ENCODE results near the gene NIBAN1. TPM values are rescaled to one million over a fixed set of nuclear protein-coding genes. Genes with fewer than 3 reads are reported as not detected.
"Not testable (repeated sequence)": the region's sequence is repeated elsewhere in the genome, so short reads cannot be mapped to it uniquely, and the experiment has no call there.

Gene NIBAN1, protein sequence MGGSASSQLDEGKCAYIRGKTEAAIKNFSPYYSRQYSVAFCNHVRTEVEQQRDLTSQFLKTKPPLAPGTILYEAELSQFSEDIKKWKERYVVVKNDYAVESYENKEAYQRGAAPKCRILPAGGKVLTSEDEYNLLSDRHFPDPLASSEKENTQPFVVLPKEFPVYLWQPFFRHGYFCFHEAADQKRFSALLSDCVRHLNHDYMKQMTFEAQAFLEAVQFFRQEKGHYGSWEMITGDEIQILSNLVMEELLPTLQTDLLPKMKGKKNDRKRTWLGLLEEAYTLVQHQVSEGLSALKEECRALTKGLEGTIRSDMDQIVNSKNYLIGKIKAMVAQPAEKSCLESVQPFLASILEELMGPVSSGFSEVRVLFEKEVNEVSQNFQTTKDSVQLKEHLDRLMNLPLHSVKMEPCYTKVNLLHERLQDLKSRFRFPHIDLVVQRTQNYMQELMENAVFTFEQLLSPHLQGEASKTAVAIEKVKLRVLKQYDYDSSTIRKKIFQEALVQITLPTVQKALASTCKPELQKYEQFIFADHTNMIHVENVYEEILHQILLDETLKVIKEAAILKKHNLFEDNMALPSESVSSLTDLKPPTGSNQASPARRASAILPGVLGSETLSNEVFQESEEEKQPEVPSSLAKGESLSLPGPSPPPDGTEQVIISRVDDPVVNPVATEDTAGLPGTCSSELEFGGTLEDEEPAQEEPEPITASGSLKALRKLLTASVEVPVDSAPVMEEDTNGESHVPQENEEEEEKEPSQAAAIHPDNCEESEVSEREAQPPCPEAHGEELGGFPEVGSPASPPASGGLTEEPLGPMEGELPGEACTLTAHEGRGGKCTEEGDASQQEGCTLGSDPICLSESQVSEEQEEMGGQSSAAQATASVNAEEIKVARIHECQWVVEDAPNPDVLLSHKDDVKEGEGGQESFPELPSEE
- total RNA-seq, result 25.9 TPM
- long read RNA-seq, full-length matches to known transcripts, result 48 of 74 reads
- long read RNA-seq, partial matches to known transcripts, result 6 of 74 reads
- long read RNA-seq, other reads (novel, unspliced or antisense), result 20 of 74 reads

DNA sequence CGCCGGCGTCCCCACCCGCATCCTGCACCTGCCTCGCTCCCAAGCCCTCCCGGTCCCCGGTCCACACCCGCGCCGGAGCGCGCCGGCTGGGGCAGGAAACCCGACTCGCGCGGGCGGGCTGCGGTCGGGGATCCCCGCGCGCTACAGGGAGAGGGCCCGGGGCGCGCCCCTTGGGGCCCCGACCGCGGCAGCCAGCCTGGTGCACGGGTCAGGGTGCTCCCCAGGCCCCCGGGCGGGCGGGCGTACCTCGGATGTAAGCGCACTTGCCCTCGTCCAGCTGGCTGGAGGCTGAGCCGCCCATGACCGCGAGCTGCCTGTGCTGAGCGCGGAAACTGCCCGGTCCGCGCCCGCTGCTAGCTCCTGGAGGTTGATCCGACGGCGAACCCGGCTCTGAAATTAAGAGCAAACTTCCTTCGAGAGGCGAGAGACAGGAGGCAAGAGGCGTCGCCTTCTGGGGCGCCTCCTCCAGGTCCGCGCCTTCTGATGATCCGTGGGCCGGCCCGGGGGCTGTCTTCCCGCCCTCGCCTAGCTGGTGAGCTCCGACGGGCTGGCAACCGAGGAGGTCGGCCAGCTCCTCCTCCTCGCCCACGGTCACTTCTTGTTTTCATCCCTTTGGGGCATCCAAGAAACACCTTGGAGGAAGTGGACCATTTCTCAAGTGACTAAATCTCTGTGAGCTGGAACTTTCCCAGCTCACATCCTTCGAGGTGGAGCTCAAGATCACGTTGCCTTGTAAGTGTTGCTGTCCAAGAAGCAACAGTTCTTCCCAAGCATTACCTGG, at the start of gene NIBAN1:
Gene NIBAN1 (minus strand): TSS at position 453 of the 781 bp plus-strand sequence. CDS start 152 bp downstream, at position 301.
- peak; percentile 90 for DNase-seq (ENCODE audit: low spot score)

DNA sequence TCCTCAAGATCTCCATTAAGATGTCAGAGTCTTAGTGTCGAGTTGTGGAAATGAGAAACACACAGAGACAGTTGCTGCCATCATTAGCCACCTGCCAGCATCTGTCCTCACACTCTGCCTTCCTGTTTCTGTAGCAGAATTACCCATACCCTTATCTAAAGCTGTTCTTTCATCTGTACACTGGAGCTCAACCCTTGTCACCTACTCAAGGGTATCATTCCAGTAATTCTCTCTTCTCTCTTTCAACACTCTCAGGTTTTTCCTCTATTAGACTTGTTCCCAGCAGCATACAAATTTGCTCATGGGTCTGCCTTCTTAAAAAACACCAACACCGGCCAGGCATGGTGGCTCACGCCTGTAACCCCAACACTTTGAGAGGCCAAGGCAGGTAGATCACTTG, 43.7 kb upstream of the NIBAN1 start:
- DNase-seq (ENCODE audit: low spot score), result no peak

DNA sequence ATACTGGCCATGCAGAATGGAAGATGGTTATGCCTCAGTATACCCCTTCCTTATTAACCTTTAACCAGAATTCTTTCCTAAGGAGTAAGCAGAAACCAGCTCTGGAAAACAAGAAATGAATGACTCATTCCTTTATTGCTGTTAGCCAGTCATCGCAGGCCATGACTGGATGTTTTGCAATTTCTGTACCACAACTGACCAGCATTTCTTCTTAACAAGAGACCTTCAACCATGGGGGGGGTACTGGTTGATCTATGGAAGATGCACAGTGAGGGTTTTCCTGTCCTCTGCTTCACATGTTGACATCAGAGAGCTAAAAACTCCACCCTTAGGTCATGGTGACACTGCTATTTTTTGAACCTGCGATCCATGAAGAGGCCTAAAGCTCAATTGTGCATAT, 43.0 kb upstream of the NIBAN1 start:
- no peak for DNase-seq (ENCODE audit: low spot score)

DNA sequence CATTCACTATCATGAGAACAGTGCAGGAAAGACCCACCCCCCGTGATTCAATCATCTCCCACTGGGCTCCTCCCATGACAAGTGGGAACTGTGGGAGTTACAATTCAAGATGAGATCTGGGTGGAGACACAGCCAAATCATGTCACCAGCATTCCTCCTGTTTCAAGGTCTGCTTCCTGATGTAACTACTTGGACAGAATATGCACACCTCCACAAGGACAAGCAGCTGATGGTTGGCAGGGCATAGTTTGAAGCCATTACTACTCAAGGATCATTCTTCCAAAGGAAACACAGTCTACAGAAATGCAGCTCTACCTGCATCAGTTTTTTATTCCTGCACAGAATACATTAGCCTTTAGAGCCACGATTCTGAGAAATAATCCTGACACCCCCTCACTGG, 42.6 kb upstream of the NIBAN1 start:
- DNase-seq (ENCODE audit: low spot score), result no peak

DNA sequence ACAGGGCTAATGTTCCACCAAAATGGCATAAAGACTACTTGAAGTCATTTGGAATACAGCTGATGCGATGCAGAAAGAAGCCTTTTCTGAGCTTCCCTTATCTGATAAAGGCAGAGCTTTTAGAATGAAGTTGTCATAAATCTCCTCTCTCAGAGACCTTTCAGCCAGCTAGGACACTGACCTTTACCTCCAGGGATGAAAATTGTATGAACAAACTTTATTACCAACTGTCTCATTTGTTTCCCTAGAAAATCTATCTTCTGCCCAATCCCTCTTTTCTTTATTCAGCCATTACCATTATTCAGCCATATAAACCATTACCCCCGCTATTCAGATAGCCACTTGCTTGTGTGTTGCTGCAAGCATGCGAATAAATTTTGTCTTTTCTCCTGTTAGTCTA, 41.3 kb upstream of the NIBAN1 start:
- DNase-seq (ENCODE audit: low spot score), result no peak

DNA sequence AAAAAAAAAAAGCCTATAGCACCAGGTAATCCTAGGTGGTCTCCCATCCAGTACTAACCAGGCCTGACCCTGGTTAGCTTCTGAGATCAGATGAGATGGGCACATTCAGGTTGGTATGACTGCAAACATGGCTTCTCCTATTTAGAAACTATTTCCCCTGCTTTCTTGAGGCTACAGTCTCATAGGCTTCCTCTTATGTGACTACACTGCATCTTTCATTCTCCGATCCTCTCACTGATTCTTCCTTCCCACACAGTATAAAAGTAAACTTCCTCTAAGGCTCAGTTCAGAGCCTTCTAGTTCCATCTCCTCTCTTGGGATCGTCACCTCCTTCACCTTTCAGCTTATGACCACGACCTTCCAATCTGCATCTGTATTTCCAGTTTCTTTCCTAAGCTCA, 40.6 kb upstream of the NIBAN1 start:
- DNase-seq (ENCODE audit: low spot score), result no peak

DNA sequence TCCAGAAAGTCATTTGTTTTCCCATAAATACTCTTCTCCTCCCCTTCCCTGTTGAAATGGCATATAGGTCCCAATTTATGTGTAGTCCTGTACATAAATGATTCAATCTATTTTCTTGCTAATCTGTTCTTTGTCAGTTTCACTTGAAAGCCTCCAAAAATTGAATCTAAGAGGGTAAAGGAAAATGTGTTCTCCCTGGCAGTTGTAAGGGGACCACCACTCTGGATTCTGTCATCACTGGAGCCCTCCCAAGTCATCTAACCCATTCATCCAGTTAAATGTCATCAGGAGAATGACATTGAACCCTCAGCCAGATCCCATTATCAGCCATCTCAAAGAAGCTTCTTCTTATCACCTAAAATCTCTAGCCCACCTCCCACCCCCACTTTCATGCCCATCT, 36.1 kb upstream of the NIBAN1 start:
- no peak for DNase-seq (ENCODE audit: low spot score)

DNA sequence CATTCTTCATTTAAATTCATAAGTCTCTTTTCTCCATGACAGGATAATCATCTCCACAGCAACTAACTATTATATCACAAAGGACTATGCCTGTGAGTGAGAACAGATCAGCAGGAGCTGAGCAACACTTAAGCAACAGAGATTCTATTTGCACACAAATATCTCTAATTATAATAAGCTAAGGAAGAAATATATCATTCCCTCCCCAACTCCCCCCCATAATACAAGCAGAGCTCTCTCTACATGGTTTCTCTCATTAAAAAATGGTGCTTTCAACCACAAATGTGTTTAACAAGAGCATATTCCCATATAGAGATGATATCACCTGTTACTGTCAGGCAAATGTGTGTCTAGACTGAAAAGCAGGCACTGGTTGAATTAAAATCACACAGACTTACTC, 34.5 kb upstream of the NIBAN1 start:
- DNase-seq (ENCODE audit: low spot score), result no peak

DNA sequence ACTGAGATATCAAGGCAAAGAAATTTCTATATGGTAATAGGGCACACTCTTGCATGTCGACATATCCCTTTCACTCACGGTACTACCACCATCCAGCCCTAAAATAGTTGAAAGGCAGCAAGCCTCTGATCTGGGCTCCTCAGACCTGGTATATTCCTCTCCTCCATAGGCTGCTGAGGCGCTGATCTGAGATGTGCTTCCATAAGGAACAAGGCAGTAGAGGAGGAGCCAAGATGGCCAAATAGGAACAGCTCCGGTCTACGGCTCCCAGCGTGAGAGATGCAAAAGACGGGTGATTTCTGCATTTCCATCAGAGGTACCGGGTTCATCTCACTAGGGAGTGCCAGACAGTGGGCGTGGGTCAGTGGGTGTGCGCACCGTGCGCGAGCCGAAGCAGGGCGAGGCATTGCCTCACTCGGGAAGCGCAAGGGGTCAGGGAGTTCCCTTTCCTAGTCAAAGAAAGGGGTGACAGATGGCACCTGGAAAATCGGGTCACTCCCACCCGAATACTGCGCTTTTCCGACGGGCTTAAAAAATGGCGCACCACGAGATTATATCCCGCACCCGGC, 27.1 kb upstream of the NIBAN1 start:
- DNase-seq (ENCODE audit: low spot score), result not testable (repeated sequence)

DNA sequence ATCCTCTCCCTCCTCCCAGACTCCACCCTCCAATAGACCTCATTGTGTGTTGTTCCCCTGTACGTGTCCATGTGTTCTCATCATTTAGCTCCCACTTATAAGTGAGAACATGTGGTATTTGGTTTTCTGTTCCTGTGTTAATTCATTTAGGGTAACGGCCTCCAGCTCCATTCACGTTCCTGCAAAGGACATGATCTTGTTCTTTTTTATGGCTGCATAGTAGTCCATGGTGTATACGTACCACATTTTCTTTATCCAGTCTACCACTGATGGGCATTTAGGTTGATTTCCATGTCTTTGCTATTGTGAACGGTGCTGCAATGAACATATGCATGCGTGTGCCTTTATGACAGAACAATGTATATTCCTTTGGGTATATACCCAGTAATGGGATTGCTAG, 25.7 kb upstream of the NIBAN1 start:
- not testable (repeated sequence) for DNase-seq (ENCODE audit: low spot score)

DNA sequence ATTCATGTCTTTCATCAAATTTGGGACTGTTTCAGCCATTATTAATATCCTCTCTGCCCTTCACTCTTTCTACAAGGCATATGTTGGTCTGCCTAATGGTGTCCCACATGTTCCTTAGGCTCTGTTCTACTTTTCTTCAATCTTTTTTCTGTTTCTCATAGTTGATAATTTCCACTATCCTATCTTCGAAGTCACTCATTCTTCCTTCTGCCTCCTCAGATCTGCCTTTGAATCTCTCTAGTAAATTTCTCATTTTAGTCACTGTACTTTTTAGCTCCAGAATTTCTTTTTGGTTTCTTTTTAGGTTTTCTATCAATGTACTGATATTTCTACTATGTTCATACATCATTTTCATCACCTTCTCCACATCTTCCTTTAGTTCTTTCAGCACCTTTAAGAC, 20.0 kb upstream of the NIBAN1 start:
- DNase-seq (ENCODE audit: low spot score), result no peak

DNA sequence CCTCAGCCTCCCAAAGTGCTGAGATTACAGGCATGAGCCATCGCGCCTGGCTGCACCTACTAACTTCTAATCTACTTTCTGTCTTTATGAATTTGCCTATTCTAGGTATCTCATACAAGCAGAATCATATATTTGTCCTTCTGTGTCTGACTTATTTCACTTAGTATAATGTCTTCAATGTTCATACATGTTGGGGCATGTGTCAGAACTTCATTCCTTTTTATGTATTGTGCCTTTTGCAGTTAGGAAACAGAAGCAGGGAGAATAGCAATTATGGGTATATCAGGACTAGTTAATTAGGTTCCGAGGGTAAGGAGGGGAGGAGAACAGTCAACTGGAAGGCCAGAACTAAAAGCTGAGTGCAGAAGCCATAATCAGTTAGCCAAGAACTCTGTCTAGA, 18.0 kb upstream of the NIBAN1 start:
- no peak for DNase-seq (ENCODE audit: low spot score)

DNA sequence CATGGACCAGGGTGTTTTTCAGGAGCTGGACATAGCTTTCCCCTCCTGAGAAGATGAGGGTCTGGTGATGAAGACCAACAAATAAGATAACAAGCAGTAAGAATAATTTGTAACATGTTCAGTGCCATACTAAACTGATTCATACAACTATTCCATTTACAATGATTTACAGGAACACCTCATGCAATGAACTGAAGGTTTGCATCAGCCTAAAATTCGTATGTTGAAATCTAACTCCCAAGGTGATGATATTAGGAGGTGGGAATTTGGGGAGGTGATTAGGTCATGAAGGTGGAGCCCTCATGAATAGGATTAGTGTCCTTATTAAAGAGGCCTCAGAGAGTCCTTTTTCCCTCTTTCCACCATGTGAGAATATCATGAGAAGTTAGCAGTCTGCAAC, 15.9 kb upstream of the NIBAN1 start:
- no peak for DNase-seq (ENCODE audit: low spot score)

DNA sequence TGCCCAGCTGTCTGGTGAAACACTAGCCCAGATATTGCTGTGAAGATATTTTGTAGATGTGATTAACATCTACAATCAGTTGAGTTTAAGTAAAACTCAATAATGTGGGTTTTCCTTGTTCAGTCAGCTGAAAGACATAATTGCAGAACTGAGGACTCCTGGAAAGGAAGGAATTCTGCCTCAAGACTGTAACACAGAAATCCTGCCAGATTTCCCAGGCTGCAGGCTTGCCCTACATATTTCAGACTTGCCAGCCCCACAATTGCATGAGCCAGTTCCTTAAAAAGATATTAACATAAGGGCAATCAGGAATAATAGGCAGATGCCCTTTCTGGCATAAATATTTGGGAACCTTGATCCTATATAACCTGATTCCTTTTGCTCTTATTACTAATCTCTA, 14.2 kb upstream of the NIBAN1 start:
- no peak for DNase-seq (ENCODE audit: low spot score)

DNA sequence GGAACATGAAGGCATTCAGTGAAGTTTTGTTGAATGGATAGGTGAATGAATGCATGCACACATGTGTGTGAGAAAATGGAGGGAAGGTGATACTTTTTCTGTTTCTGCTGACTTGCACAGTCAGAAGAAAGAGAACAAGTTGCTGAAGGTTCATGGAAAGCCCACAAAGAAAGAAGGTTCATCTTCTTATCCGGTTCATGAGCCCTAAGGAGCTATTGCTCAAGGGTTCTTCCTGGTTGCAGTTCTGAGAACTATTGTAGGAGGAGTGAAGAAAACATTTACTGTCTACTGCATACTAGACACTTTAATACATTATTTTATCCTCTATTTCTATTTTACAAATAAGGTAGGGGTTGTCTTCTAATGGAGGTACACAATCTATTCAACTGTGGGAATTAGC, 13.4 kb upstream of the NIBAN1 start:
- no peak for DNase-seq (ENCODE audit: low spot score)

DNA sequence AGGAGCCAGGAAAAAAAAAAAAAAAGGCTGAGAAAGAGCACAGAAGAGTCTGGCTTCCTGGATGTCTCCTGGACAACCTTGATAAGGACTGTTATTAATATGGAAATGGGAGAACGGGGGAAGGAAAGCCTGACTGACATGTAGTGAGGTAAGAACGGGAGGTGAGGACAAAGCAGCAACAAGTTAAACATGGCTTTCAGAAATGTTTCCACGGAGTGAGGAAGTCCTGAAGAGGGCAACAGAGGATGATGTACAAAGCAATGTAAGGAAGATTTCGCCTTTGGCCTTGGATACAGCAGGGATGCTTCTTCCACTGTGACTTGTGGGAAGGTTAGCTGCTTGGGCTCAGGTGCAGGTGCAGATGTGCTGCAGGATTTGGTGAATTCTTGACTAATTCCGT, 11.9 kb upstream of the NIBAN1 start:
- DNase-seq (ENCODE audit: low spot score), result no peak

DNA sequence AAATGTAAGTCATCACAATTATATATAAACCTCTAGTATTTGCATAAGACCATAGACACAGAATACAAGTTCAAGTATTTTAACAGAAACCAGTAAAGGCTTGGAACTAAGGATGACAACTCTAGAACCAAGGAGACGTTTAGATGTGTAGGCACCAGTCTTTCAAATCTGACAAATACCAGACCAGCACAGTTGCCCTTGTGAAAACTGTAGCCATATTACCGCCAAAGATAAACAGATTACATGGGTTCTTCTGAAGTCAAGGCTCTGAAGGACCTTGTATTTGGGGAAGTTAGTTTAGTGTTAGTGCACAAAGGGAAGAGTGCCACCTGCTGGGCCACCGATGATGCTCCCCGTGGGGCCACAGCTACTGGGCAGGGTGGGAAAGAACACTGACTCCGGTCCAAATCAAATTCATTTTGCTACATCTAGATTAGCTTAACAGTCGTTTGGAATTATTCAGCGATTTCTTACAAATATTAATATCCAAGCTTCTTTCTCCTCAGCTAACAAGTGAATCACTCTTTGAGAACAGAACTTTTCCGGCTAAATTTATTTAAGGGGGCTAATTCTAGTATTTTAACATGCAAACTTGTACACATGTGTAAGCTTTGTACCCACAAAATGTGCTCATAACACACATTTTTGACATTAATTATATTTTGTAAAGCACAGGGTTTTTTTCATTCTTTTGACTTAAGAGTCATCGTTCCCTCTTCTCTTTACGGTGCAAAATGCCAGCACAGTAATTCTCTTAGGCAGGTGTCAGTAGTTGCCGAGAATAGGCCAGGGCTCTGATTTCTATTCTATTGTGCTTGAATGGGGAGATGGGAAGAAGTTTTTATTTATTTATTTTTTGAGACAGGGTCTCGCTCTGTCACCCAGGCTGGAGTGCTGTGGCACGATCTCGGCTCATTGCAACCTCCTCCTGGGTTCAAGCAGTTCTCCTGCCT, 8.0 kb upstream of the NIBAN1 start:
- no peak for DNase-seq (ENCODE audit: low spot score)

DNA sequence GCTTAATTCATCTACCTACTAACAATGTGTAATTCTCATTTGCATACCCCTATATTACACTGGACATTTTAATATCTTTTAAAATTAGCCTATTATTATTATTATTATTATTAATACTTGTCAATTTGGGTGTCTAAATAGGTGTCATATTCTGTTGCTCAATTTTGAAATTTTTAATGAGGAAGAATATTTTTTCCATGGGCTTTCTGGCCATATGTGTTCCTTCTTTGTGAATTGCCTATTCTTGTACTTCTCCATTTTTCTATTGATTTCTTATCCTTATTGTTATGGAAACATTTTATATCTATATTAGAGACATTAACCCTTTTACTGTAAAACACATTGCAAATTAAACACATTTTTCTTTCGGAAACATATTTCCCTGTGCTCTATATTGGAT, 6.4 kb upstream of the NIBAN1 start:
- no peak for DNase-seq (ENCODE audit: low spot score)

DNA sequence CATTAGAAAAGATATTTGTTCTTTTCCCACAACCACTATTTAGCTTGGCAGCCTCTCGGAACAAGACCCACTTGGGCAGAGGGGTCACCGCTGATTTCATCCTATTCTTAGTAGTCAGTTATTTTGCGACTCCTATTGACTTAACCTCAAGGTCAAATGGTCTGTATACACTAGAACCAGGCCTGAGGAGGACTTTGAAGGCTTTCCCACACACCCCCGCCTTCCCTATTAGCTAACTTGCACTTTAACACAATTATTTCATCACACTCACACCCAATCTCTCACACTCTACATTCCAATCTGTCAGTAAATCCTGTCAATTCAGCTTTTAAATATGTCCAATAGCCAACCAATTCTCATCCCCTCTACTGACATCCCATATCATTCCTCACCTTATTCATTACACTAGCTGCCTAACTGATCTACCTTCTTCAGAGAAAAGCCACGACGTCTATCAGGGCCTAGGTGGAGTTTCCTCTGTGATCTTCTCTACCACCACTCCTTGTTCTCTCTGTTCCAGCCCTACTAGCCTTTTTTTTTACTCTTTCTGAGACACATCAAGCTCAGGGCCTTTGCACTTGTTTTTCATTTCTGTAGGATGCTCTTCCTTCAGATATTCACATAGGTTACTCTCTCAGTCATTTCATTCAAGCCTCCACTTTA, 1.0 kb upstream of the NIBAN1 start:
- DNase-seq (ENCODE audit: low spot score), result no peak

DNA sequence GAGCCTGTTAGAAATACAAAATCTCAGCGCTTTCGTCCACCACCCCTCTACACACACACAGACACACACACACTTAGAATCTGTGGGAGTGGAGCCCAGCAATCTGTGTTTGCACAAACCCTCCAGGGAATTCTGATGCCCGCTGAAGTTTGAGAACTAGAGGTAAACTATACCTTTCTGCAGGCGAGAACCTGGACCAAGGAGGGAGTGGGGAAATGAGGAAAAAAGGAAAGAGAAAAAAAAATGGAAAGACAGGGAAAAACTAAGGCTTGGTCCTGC, 468 bp upstream of the NIBAN1 start:
- no peak for DNase-seq (ENCODE audit: low spot score)
